ENCODE data around the gene SHE.

- no peak for TF ChIP-seq CTCF (IDR thresholded peaks at IDR 0.05; ENCODE audit: low read depth, low read length, missing input control)
- TF ChIP-seq RAD21 (IDR thresholded peaks at IDR 0.05) = no peak
- no peak for TF ChIP-seq ZBTB33 (IDR thresholded peaks at IDR 0.05)
- no peak for TF ChIP-seq EGR1 (IDR thresholded peaks at IDR 0.05; ENCODE audit: low read depth in 2 of 2)
- TF ChIP-seq JUND (IDR thresholded peaks at IDR 0.05) = no peak
- no peak for TF ChIP-seq GABPA (IDR thresholded peaks at IDR 0.05 in 1 of 2, conservative IDR thresholded peaks at IDR 0.05 in 1 of 2)
- TF ChIP-seq TAF1 (conservative IDR thresholded peaks at IDR 0.05) = no peak
- TF ChIP-seq REST (IDR thresholded peaks at IDR 0.05) = no peak
- no peak for TF ChIP-seq ATF3 (IDR thresholded peaks at IDR 0.05)
Measured at GRCh38 chr1:154471304-154471703, 30.9 kb downstream of the SHE start.

All from liver (tissue), 3 donors.